ENCODE results near the gene STPG1.
A peak's percentile ranks its signal among the peaks of the same experiment; 100 is the strongest.

The STPG1 gene

GRCh38 chr1:24369199-24369598, 44.4 kb downstream of the STPG1 start:
- DNase-seq, result no peak

- DNase-seq, result no peak
Measured at GRCh38 chr1:24366707-24367106, 46.9 kb downstream of the STPG1 start.

GRCh38 chr1:24364975-24365678, 48.5 kb downstream of the STPG1 start:
- DNase-seq, result no peak

- no peak for DNase-seq
Measured at GRCh38 chr1:24364605-24364974, 49.0 kb downstream of the STPG1 start.

- no peak for DNase-seq
Measured at GRCh38 chr1:24363994-24364393, 49.6 kb downstream of the STPG1 start.

- DNase-seq, result no peak
Measured at GRCh38 chr1:24362982-24363614, 50.5 kb downstream of the STPG1 start.

GRCh38 chr1:24362396-24362795, 51.2 kb downstream of the STPG1 start:
- DNase-seq, result no peak

GRCh38 chr1:24361811-24362210, 51.8 kb downstream of the STPG1 start:
- no peak for DNase-seq

- no peak for DNase-seq
Measured at GRCh38 chr1:24360681-24361080, 52.9 kb downstream of the STPG1 start.

GRCh38 chr1:24357038-24357437, 56.5 kb downstream of the STPG1 start:
- no peak for DNase-seq

GRCh38 chr1:24355466-24355865, 58.1 kb downstream of the STPG1 start:
- no peak for DNase-seq

GRCh38 chr1:24353292-24353891, 60.2 kb downstream of the STPG1 start:
- DNase-seq, result no peak

GRCh38 chr1:24351918-24352627, 61.5 kb downstream of the STPG1 start:
- peak; percentile 21 to 33 for DNase-seq

- DNase-seq, result no peak
Measured at GRCh38 chr1:24351247-24351646, 62.3 kb downstream of the STPG1 start.

GRCh38 chr1:24349891-24350290, 63.7 kb downstream of the STPG1 start:
- DNase-seq, result peak; percentile 17 to 21

GRCh38 chr1:24348196-24348595, 65.4 kb downstream of the STPG1 start:
- DNase-seq, result no peak

GRCh38 chr1:24347159-24347934, 66.2 kb downstream of the STPG1 start:
- no peak for DNase-seq

GRCh38 chr1:24345334-24345733, 68.2 kb downstream of the STPG1 start:
- no peak for DNase-seq

- DNase-seq, result no peak
Measured at GRCh38 chr1:24344090-24344742, 69.4 kb downstream of the STPG1 start.

GRCh38 chr1:24343412-24344089, 70.0 kb downstream of the STPG1 start:
- no peak for DNase-seq

- DNase-seq, result no peak
Measured at GRCh38 chr1:24341260-24341659, 72.3 kb downstream of the STPG1 start.

- DNase-seq, result no peak
Measured at GRCh38 chr1:24340770-24341169, 72.8 kb downstream of the STPG1 start.
